ENCODE data around the gene FSTL4. TPM values are rescaled to one million over a fixed set of nuclear protein-coding genes. Genes with fewer than 3 reads are reported as not detected.

The FSTL4 gene
- total RNA-seq, 4 donors from 2014 or later = 0.41 TPM; not detected in 3

- Histone ChIP-seq H3K27me3 (no peaks in the 10 kb centered on the region), H3K4me1 (no peaks in the 10 kb centered on the region), H3K4me3 (no peak overlapping the region), H3K9me3 (no peaks in the 10 kb centered on the region), H3K27ac (no peak overlapping the region), H3K36me3 (no peaks in the 10 kb centered on the region)
- TF ChIP-seq POLR2A (IDR thresholded peaks at IDR 0.05) (no peak), CTCF (IDR thresholded peaks at IDR 0.05) (no peak)
- no peak for DNase-seq
- intact Hi-C loops (cut with DNase I; ENCODE audit: low total_unique reads) = no loop called here
These were observed 375.4 kb downstream of the FSTL4 start for GRCh38 chr5:133236976-133237375.

GRCh38 chr5:133236541-133236951 is 375.8 kb downstream of the FSTL4 start:
- TF ChIP-seq CTCF (IDR thresholded peaks at IDR 0.05) (no peak), POLR2A (IDR thresholded peaks at IDR 0.05) (no peak)
- no peaks in the 10 kb centered on the region for H3K9me3 ChIP-seq
- no peak for DNase-seq
- H3K36me3 ChIP-seq = no peaks in the 10 kb centered on the region
- no peak overlapping the region for H3K27ac ChIP-seq
- H3K27me3 ChIP-seq = no peaks in the 10 kb centered on the region
- no peaks in the 10 kb centered on the region for H3K4me1 ChIP-seq
- H3K4me3 ChIP-seq = no peak overlapping the region
- intact Hi-C loops (cut with DNase I; ENCODE audit: low total_unique reads) = no loop called here

GRCh38 chr5:133235696-133236426 is 376.5 kb downstream of the FSTL4 start:
- intact Hi-C loops (cut with DNase I; ENCODE audit: low total_unique reads) = no loop called here
- Histone ChIP-seq H3K4me1 (no peaks in the 10 kb centered on the region), H3K9me3 (no peaks in the 10 kb centered on the region), H3K4me3 (no peak overlapping the region), H3K36me3 (no peaks in the 10 kb centered on the region), H3K27me3 (no peaks in the 10 kb centered on the region), H3K27ac (no peak overlapping the region)
- TF ChIP-seq CTCF (IDR thresholded peaks at IDR 0.05) = no peak
- no peak for TF ChIP-seq POLR2A (IDR thresholded peaks at IDR 0.05)
- DNase-seq = no peak

- Histone ChIP-seq H3K9me3 (no peaks in the 10 kb centered on the region), H3K4me3 (no peak overlapping the region), H3K27me3 (no peaks in the 10 kb centered on the region), H3K4me1 (no peaks in the 10 kb centered on the region), H3K27ac (no peak overlapping the region), H3K36me3 (no peaks in the 10 kb centered on the region)
- DNase-seq = no peak
- intact Hi-C loops (cut with DNase I; ENCODE audit: low total_unique reads) = no loop called here
- TF ChIP-seq CTCF (IDR thresholded peaks at IDR 0.05) (no peak), POLR2A (IDR thresholded peaks at IDR 0.05) (no peak)
These were observed 377.4 kb downstream of the FSTL4 start for GRCh38 chr5:133234911-133235310.

- H3K27ac ChIP-seq = no peak overlapping the region
- no peaks in the 10 kb centered on the region for H3K4me1 ChIP-seq
- H3K27me3 ChIP-seq = no peaks in the 10 kb centered on the region
- no peaks in the 10 kb centered on the region for H3K9me3 ChIP-seq
- H3K4me3 ChIP-seq = no peak overlapping the region
- no peaks in the 10 kb centered on the region for H3K36me3 ChIP-seq
- TF ChIP-seq POLR2A (IDR thresholded peaks at IDR 0.05) (no peak), CTCF (IDR thresholded peaks at IDR 0.05) (no peak)
- intact Hi-C loops (cut with DNase I; ENCODE audit: low total_unique reads) = no loop called here
- DNase-seq = no peak
These were observed 378.1 kb downstream of the FSTL4 start for GRCh38 chr5:133234273-133234672.

Data from uterus (tissue), 4 donors.